Measurements from ENCODE around the gene NOC4L.

Gene NOC4L

DNA sequence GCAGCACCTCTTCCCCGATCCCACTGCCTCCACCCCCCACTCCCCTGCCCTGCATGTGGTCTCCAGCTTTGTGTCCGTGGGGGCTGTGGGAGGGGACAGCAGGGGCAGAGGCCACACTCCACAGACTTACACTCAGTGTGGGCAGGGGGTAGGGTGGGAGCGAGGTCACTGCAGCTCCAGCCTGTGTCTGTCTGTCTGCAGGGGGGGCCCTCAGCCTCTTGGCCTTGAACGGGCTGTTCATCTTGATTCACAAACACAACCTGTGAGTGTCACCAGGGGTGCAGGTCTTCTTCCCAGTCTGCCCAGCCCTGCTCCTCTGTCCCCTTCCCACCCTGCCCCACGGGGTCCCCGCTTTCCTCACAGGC is 6.5 kb downstream of the NOC4L start:
- TF ChIP-seq, protein P1, sequence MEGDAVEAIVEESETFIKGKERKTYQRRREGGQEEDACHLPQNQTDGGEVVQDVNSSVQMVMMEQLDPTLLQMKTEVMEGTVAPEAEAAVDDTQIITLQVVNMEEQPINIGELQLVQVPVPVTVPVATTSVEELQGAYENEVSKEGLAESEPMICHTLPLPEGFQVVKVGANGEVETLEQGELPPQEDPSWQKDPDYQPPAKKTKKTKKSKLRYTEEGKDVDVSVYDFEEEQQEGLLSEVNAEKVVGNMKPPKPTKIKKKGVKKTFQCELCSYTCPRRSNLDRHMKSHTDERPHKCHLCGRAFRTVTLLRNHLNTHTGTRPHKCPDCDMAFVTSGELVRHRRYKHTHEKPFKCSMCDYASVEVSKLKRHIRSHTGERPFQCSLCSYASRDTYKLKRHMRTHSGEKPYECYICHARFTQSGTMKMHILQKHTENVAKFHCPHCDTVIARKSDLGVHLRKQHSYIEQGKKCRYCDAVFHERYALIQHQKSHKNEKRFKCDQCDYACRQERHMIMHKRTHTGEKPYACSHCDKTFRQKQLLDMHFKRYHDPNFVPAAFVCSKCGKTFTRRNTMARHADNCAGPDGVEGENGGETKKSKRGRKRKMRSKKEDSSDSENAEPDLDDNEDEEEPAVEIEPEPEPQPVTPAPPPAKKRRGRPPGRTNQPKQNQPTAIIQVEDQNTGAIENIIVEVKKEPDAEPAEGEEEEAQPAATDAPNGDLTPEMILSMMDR (conservative IDR thresholded peaks at IDR 0.05; ENCODE audit: low read depth, low read length) = no peak
- no peak for DNase-seq (ENCODE audit: low read depth)
- no peak overlapping the region for H3K4me3 ChIP-seq (ENCODE audit: low read length)

DNA sequence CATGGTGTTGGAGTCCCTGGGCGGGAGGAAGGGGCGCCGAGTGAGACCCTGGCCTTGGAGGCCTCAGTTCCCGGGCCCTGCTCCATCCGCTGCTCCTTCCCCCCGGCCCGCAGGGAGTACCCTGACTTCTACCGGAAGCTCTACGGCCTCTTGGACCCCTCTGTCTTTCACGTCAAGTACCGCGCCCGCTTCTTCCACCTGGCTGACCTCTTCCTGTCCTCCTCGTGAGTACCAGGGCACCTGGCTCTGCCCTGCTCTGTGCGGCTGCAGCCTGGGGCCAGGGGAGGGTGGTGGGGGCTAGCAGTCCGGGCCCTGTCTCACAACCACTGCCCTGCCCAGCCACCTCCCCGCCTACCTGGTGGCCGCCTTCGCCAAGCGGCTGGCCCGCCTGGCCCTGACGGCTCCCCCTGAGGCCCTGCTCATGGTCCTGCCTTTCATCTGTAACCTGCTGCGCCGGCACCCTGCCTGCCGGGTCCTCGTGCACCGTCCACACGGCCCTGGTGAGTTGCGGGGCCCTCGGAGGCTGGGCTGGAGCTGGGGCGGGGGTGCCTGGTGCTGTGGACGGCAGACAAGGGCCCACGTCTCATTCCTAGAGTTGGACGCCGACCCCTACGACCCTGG is 7.0 kb downstream of the NOC4L start:
- no peak for DNase-seq (ENCODE audit: low read depth)
- no peak overlapping the region for H3K4me3 ChIP-seq (ENCODE audit: low read length)
- TF ChIP-seq, protein P1 (conservative IDR thresholded peaks at IDR 0.05; ENCODE audit: low read depth, low read length) = no peak

DNA sequence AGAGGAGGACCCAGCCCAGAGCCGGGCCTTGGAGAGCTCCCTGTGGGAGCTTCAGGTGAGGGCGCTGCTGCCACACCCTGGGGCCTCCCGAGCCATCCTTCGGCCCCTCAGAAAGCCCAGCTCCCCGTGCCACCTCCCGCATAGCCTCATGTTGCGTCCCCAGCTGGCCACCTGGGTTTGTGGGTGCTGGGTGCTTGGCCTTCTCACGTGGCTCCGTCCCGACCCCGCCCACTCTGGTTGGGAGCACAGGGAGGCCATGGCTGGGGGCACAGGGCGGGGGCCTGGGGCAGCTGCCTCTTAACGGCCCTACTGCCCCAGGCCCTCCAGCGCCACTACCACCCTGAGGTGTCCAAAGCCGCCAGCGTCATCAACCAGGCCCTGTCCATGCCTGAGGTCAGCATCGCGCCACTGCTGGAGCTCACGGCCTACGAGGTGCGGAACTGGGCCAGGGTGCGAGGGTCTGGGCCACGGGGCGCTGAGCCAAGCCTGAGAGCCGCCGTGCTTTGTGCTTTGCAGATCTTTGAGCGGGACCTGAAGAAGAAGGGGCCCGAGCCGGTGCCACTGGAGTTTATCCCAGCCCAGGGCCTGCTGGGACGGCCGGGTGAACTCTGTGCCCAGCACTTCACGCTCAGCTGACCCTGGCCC is 7.6 kb downstream of the NOC4L start:
- H3K4me3 ChIP-seq (ENCODE audit: low read length) = no peak overlapping the region
- no peak for DNase-seq (ENCODE audit: low read depth)
- TF ChIP-seq, protein P1 (conservative IDR thresholded peaks at IDR 0.05; ENCODE audit: low read depth, low read length) = no peak

DNA sequence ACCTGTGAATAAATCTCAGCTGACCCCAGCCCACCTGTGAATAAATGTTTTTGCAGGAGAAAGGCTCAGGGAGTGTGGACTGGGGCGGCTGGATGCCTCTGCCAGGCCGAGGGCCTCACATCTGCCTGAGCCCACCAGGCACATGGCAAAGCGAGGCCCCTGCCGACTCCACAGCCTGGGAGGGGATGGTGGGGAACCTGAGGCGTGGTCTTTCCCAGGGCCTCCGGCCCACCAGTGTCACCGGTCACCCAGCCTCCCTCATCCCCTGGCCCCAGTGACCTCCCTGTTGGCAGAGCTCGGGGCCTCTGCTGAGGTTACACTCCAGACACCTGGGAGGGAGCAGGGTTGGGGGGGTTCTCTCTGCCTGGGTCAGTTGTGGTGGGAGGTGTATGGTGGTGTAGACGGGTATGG is 8.2 kb downstream of the NOC4L start:
- DNase-seq (ENCODE audit: low read depth) = no peak
- TF ChIP-seq, protein P1 (conservative IDR thresholded peaks at IDR 0.05; ENCODE audit: low read depth, low read length) = no peak
- H3K4me3 ChIP-seq (ENCODE audit: low read length) = no peak overlapping the region

DNA sequence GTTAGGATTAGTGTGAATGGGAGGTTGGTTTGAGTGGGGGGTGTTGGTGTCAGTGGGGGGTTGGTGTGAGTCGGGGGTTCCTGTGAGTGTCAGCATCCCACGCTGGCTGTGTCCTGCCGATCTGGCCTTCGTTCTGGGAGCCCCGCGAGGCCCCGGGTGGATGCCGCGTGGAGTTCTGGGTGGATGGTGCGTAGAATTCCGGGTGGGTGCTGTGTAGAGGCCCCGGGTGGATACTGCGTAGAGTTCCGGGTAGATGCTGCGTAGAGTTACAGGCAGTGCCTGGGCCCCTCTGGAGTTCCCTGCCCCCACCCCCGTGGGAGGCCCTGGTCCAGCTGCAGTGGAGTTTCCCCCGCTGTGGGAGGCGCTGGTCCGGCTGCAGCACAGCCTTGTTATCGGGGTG is 8.7 kb downstream of the NOC4L start:
- TF ChIP-seq, protein P1 (conservative IDR thresholded peaks at IDR 0.05; ENCODE audit: low read depth, low read length) = no peak
- H3K4me3 ChIP-seq (ENCODE audit: low read length) = no peak overlapping the region
- DNase-seq (ENCODE audit: low read depth) = no peak

DNA sequence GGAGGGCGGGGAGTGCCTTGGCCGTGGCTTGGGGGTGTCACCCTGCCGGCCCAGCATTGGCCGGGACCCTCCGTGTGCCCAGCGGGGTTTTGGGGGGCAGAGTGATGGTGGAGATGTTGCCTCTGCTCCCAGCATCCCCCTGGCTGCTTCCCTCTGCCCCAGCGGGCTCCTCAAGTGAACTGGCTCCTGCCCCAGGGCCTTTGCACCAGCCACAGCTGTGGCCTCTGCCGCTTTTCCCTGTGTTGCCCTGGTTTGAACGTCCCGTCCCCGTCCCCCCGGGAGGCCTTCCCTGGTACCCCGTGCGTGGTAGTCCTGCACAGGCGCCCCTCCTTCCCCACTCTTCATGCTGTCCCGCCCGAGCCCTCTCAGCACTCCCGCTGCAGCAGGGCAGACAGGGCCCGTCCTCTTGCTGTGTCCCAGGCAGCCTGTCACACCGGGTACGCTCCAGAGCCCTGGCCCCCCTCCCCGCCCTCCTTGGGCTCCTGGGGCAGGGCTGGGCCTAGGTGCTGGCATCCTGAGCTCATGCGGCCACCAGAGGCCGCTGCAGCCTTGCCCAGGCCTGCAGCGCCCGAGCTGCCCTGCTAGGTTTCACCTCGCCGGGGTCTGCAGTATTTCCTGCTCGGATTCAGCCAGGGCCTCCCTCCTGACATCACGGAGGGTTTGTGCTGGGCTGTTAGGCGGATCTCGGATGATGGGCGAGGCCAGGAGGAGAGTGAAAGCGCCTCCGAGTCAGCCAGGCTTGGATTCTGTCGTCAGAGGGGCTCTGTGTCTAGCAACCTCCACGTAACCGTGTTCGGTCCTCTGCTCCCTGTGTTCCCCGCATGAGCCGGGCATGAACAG is 9.5 kb downstream of the NOC4L start:
- DNase-seq (ENCODE audit: low read depth) = peak; percentile 32
- no peak overlapping the region for H3K4me3 ChIP-seq (ENCODE audit: low read length)
- TF ChIP-seq, protein P1 (conservative IDR thresholded peaks at IDR 0.05; ENCODE audit: low read depth, low read length) = peak; percentile 93

Measured in retinal pigment epithelial cell (primary cell).